IMR-90 (cell line): ENCODE data around the gene LTBP1. TPM values are rescaled to one million over a fixed set of nuclear protein-coding genes. Genes with fewer than 3 reads are reported as not detected.

Experiments used
- ATAC-seq: fragments of 200-7000 bp; cut with Tn5 transposase; 2 replicates; pipeline ENCODE4 v1.9.1; 2020; ENCODE audit warnings: low read depth, mild to moderate bottlenecking, moderate library complexity
- BruUV-seq: library from RNA; stranded (reverse); fragments of 400-500 nt; replicated peaks from 2 replicates; lab custom pipeline; 2021; lab: Mats Ljungman, UMichigan
- CTCF ChIA-PET: fragments of 300-600 bp; formaldehyde crosslinking; extraction: SDS; loops from one replicate; lab custom pipeline; 2021; ENCODE audit warnings: antibody characterized with exemption; lab: Yijun Ruan, JAX
- POLR2A ChIA-PET: fragments of 300-600 bp; sonication (Branson Sonifier 250); formaldehyde crosslinking; loops from one replicate; lab custom pipeline; 2022; ENCODE audit warnings: antibody characterized with exemption; ENCODE audit not compliant: unreplicated experiment; lab: Charles Lee
- DNase-seq: peaks from one replicate; pipeline ENCODE4 v3.0.0; 2013
- H2AFZ ChIP-seq: replicated peaks from 2 replicates; pipeline ENCODE3; 2013; ENCODE audit warnings: low read length, mild to moderate bottlenecking; ENCODE audit not compliant: poor library complexity
- H2AK5ac ChIP-seq: 2 replicates; pipeline ENCODE4 v1.6.1; 2013; ENCODE audit warnings: low read depth, low read length, inconsistent platforms
- H2AK9ac ChIP-seq: replicated peaks from 2 replicates; pipeline ENCODE3; 2013; ENCODE audit warnings: mild to moderate bottlenecking, low read depth, low read length, moderate library complexity; ENCODE audit not compliant: poor library complexity
- H2BK120ac ChIP-seq: 2 replicates; pipeline ENCODE4 v1.6.1; 2013; ENCODE audit warnings: low read depth, low read length, inconsistent platforms
- H2BK15ac ChIP-seq: 3 replicates; pipeline ENCODE4 v1.6.1; 2013; ENCODE audit warnings: low read depth, low read length, inconsistent platforms
- H2BK20ac ChIP-seq: 2 replicates; pipeline ENCODE4 v1.6.1; 2013; ENCODE audit warnings: low read depth, mild to moderate bottlenecking, inconsistent platforms, low read length, moderate library complexity
- H2BK5ac ChIP-seq: 2 replicates; pipeline ENCODE4 v1.6.1; 2013; ENCODE audit warnings: mild to moderate bottlenecking, low read depth, low read length, inconsistent platforms; ENCODE audit not compliant: poor library complexity, severe bottlenecking
- H3K14ac ChIP-seq: replicated peaks from 2 replicates; pipeline ENCODE4 v1.6.1; 2013; ENCODE audit warnings: low read depth, low read length, inconsistent platforms
- H3K18ac ChIP-seq: 2 replicates; pipeline ENCODE4 v1.6.1; 2013; ENCODE audit warnings: low read depth, low read length, control low read depth
- H3K23ac ChIP-seq: 2 replicates; pipeline ENCODE4 v1.6.1; 2013; ENCODE audit warnings: low read depth, low read length, inconsistent platforms
- H3K27ac ChIP-seq: 2 replicates; pipeline ENCODE4 v1.5.1; 2013; ENCODE audit warnings: mild to moderate bottlenecking, control low read depth, low read length; ENCODE audit not compliant: insufficient read depth
- H3K27me3 ChIP-seq: 2 replicates; pipeline ENCODE4 v1.6.1; 2013; ENCODE audit warnings: low read length; ENCODE audit not compliant: control insufficient read depth, insufficient read depth
- H3K36me3 ChIP-seq: 2 replicates; pipeline ENCODE4 v1.6.1; 2013; ENCODE audit warnings: low read length, mixed read lengths; ENCODE audit not compliant: control insufficient read depth, insufficient read depth
- H3K4ac ChIP-seq: 2 replicates; pipeline ENCODE4 v1.6.1; 2013; ENCODE audit warnings: low read depth, low read length, inconsistent platforms
- H3K4me1 ChIP-seq: 2 replicates; pipeline ENCODE4 v1.6.1; 2013; ENCODE audit warnings: low read length, mixed read lengths; ENCODE audit not compliant: control insufficient read depth, insufficient read depth
- H3K4me2 ChIP-seq: 2 replicates; pipeline ENCODE4 v1.6.1; 2013; ENCODE audit warnings: low read depth, mild to moderate bottlenecking, control low read depth, low read length, moderate library complexity
- H3K4me3 ChIP-seq: 2 replicates; pipeline ENCODE4 v1.5.1; 2013; ENCODE audit warnings: low read depth, mild to moderate bottlenecking, control low read depth, low read length, moderate library complexity; ENCODE audit not compliant: insufficient read depth
- H3K56ac ChIP-seq: 2 replicates; pipeline ENCODE4 v1.6.1; 2013; ENCODE audit warnings: low read length, inconsistent platforms; ENCODE audit not compliant: insufficient read depth; ENCODE audit errors: extremely low read depth
- H3K79me1 ChIP-seq, 2 experiments: 2 replicates each; pipeline ENCODE4 v1.6.1; 2013; ENCODE audit warnings: low read length in 2 of 2, inconsistent platforms in 1 of 2, low read depth in 1 of 2
- H3K9ac ChIP-seq: 2 replicates; pipeline ENCODE4 v1.6.1; 2013; ENCODE audit warnings: low read depth, low read length, control low read depth
- H3K9me1 ChIP-seq: 2 replicates; pipeline ENCODE4 v1.6.1; 2013; ENCODE audit warnings: low read length, inconsistent platforms; ENCODE audit not compliant: insufficient read depth
- H3K9me3 ChIP-seq: 2 replicates; pipeline ENCODE4 v1.6.1; 2013; ENCODE audit warnings: low read length; ENCODE audit not compliant: control insufficient read depth, insufficient read depth
- H4K20me1 ChIP-seq: 2 replicates; pipeline ENCODE4 v1.6.1; 2013; ENCODE audit warnings: low read length, inconsistent platforms; ENCODE audit not compliant: insufficient read depth
- H4K5ac ChIP-seq: 2 replicates; pipeline ENCODE4 v1.6.1; 2013; ENCODE audit warnings: mild to moderate bottlenecking, low read depth, low read length, control low read depth
- H4K8ac ChIP-seq, 2 experiments: 2 replicates each; pipeline ENCODE4 v1.6.1; 2013; ENCODE audit warnings: low read depth in 2 of 2, low read length in 2 of 2, control low read depth in 1 of 2, inconsistent platforms in 1 of 2
- H4K91ac ChIP-seq: 2 replicates; pipeline ENCODE4 v1.6.1; 2013; ENCODE audit warnings: low read depth, low read length, inconsistent platforms; ENCODE audit not compliant: insufficient read depth
- BHLHE40 ChIP-seq: fragments of 150-350 bp; IDR thresholded peaks from 2 replicates; pipeline ENCODE4 v1.6.1; 2016; ENCODE audit warnings: mild to moderate bottlenecking, low read depth, low read length
- CEBPB ChIP-seq: IDR thresholded peaks from 2 replicates; pipeline ENCODE4 v1.6.1; 2012; ENCODE audit warnings: low read depth, low read length, improper control_type of control experiment
- CHD1 ChIP-seq: IDR thresholded peaks from 2 replicates; pipeline ENCODE4 v1.6.1; 2012; ENCODE audit warnings: low read depth, low read length, improper control_type of control experiment
- CTCF ChIP-seq: conservative IDR thresholded peaks from 2 replicates; pipeline ENCODE4 v1.5.1; 2012; ENCODE audit warnings: mild to moderate bottlenecking, low read depth, low read length, improper control_type of control experiment
- ELK1 ChIP-seq: fragments of 150-350 bp; IDR thresholded peaks from 2 replicates; pipeline ENCODE4 v1.6.1; 2016; ENCODE audit warnings: low read depth, mild to moderate bottlenecking, low read length, moderate library complexity, borderline replicate concordance
- FOS ChIP-seq: fragments of 150-350 bp; IDR thresholded peaks from 2 replicates; pipeline ENCODE4 v1.6.1; 2016; ENCODE audit warnings: low read depth, low read length
- MAFK ChIP-seq: IDR thresholded peaks from 2 replicates; pipeline ENCODE4 v1.6.1; 2012; ENCODE audit warnings: low read depth, low read length, improper control_type of control experiment
- MAZ ChIP-seq: IDR thresholded peaks from 2 replicates; pipeline ENCODE4 v1.6.1; 2012; ENCODE audit warnings: low read depth, mild to moderate bottlenecking, low read length, improper control_type of control experiment, moderate library complexity, borderline replicate concordance
- MXI1 ChIP-seq: IDR thresholded peaks from 2 replicates; pipeline ENCODE4 v1.6.1; 2012; ENCODE audit warnings: low read depth, mild to moderate bottlenecking, low read length, moderate library complexity, borderline replicate concordance
- NFE2L2 ChIP-seq: fragments of 150-350 bp; IDR thresholded peaks from 2 replicates; pipeline ENCODE4 v1.6.1; 2016; ENCODE audit warnings: low read depth, mild to moderate bottlenecking, low read length
- POLR2A ChIP-seq: IDR thresholded peaks from 2 replicates; pipeline ENCODE4 v1.6.1; 2012; ENCODE audit warnings: mild to moderate bottlenecking, low read depth, low read length
- RAD21 ChIP-seq: IDR thresholded peaks from 2 replicates; pipeline ENCODE4 v1.6.1; 2012; ENCODE audit warnings: low read length, improper control_type of control experiment
- RCOR1 ChIP-seq: IDR thresholded peaks from 2 replicates; pipeline ENCODE4 v1.6.1; 2012; ENCODE audit warnings: mild to moderate bottlenecking, low read length, improper control_type of control experiment; ENCODE audit not compliant: insufficient replicate concordance
- RFX5 ChIP-seq: IDR thresholded peaks from 2 replicates; pipeline ENCODE4 v1.8.0; 2012; ENCODE audit warnings: low read depth, mild to moderate bottlenecking, low read length, moderate library complexity
- SMC3 ChIP-seq: fragments of 150-350 bp; IDR thresholded peaks from 2 replicates; pipeline ENCODE4 v1.6.1; 2016; ENCODE audit warnings: low read depth, mild to moderate bottlenecking, antibody characterized with exemption, low read length, moderate library complexity
- USF2 ChIP-seq: fragments of 150-350 bp; IDR thresholded peaks from 2 replicates; pipeline ENCODE4 v1.6.1; 2017; ENCODE audit warnings: mild to moderate bottlenecking, antibody characterized with exemption, low read length, low read depth
- WGBS, 2 experiments: methylation state at CpG; one replicate each; pipeline versions ENCODE4 v1.1.5 to v1.1.7; 2013; ENCODE audit warnings: missing lambda C conversion rate in 2 of 2; ENCODE audit not compliant: insufficient read length in 1 of 2; ENCODE audit errors: extremely low coverage in 2 of 2; 5-methylcytosine and 5-hydroxymethylcytosine counted together
- dilution Hi-C: fragments of 300-500 bp; cut with HindIII; formaldehyde crosslinking; loops from one replicate; pipeline ENCODE4 v1.14.3; 2018; ENCODE audit warnings: low sequenced_read_pairs; ENCODE audit not compliant: unreplicated experiment
- in situ Hi-C: fragments of 300-500 bp; cut with MboI; formaldehyde crosslinking; loops from 3 replicates; pipeline ENCODE4 v1.14.3; 2019; ENCODE audit warnings: low sequenced_read_pairs, inconsistent platforms, mixed read lengths
- intact Hi-C: fragments of 100-400 bp; cut with micrococcal nuclease; formaldehyde crosslinking; loops from 2 replicates; pipeline ENCODE4 v1.10.0; 2022
- polyA plus RNA-seq, 3 experiments: library from polyadenylated mRNA; depleted of rRNA; stranded (reverse); fragments of >200 nt; gene quantifications; 2 replicates each; pipeline ENCODE4 v1.2.3, GENCODE V29; 2012; ENCODE audit warnings: low replicate concordance in 1 of 3
- total RNA-seq: library from RNA; depleted of rRNA; stranded (reverse); fragments of >200 nt; gene quantifications from 2 replicates; pipeline ENCODE4 v1.2.3, GENCODE V29; 2012

Gene LTBP1
- total and polyA plus RNA-seq, 2 of the 4 experiments (the other 2 are of a cell fraction): 235 to 326 TPM

GRCh38 chr2:32981612-32982011 lies 34.9 kb downstream of the LTBP1 start:
- Histone ChIP-seq H2BK20ac (no peak overlapping the region), H3K9ac (no peak overlapping the region), H2AK9ac (no peak overlapping the region), H2AFZ (no peak overlapping the region), H3K4me2 (no peak overlapping the region), H4K8ac (no peak overlapping the region), H3K56ac (no peak overlapping the region), H3K27me3 (no peaks in the 10 kb centered on the region), H4K5ac (no peak overlapping the region), H3K4me1 (peaks cover 2% of the 10 kb centered on the region), H3K9me3 (no peaks in the 10 kb centered on the region), H3K4ac (no peak overlapping the region), H2AK5ac (no peak overlapping the region), H3K14ac (no peak overlapping the region), H3K18ac (no peak overlapping the region), H3K79me1 (peaks cover 22 to 34% of the 10 kb centered on the region in 2 experiments), H4K20me1 (peaks cover 10% of the 10 kb centered on the region), H3K27ac (no peak overlapping the region), H2BK120ac (no peak overlapping the region), H4K91ac (no peak overlapping the region), H3K36me3 (no peaks in the 10 kb centered on the region; the same call in 1 of the 2 replicates), H3K4me3 (no peak overlapping the region), H2BK5ac (no peak overlapping the region), H3K9me1 (no peaks in the 10 kb centered on the region), H3K23ac (no peak overlapping the region; the same call in 1 of the 2 replicates), H2BK15ac (no peak overlapping the region)
- no TSS peak for BruUV-seq
- 95% methylated on average over 2 of the region's 4 CpGs; no CpG with 5 or more reads in 1 of the 2 experiments for WGBS, 2 experiments
- dilution Hi-C loops: no loop called here
- ATAC-seq: no peak
- in situ Hi-C loops: no loop called here
- TF ChIP-seq POLR2A (no peak), RAD21 (no peak), USF2 (no peak), CHD1 (no peak), MAZ (no peak), ELK1 (no peak), SMC3 (no peak), MAFK (no peak), RFX5 (no peak), MXI1 (no peak), FOS (no peak), CTCF (no peak), CEBPB (no peak), BHLHE40 (no peak), RCOR1 (no peak), NFE2L2 (no peak)
- ChIA-PET CTCF (no interaction called here), POLR2A (no interaction called here)
- no peak for DNase-seq
- intact Hi-C loops: no loop called here
